Dermis microvascular lymphatic vessel endothelial cell (primary cell): ENCODE measurements around the gene CBFA2T3. TPM values are rescaled to one million over a fixed set of nuclear protein-coding genes. Genes with fewer than 3 reads are reported as not detected.

Experiments used
- total RNA-seq: library from RNA; depleted of rRNA; stranded (reverse); fragments of >200 nt; gene quantifications from 2 replicates; pipeline ENCODE4 v1.2.1, GENCODE V29; 2014

CBFA2T3 gene
- total RNA-seq, 1 donor from 2014 or later = not detected

Other genes with a start within 250 kb of the CBFA2T3 start
- gene PIEZO1, start 192.0 kb downstream of the CBFA2T3 start, total RNA-seq = 238 and 422 TPM in 2 replicates
- gene CDT1, start 173.4 kb downstream of the CBFA2T3 start, total RNA-seq = 4.3 and 5.1 TPM in 2 replicates
- gene APRT, start 165.3 kb downstream of the CBFA2T3 start, total RNA-seq = 105 and 128 TPM in 2 replicates
- gene GALNS, start 120.3 kb downstream of the CBFA2T3 start, total RNA-seq = 7.2 and 15.7 TPM in 2 replicates
- gene TRAPPC2L, start 120.1 kb downstream of the CBFA2T3 start, total RNA-seq = 48.1 and 51.5 TPM in 2 replicates
- not detected in 2 replicates for gene PABPN1L, start 110.5 kb downstream of the CBFA2T3 start, total RNA-seq
- gene ACSF3, start 116.6 kb upstream of the CBFA2T3 start, total RNA-seq = 18.6 and 19.1 TPM in 2 replicates
- gene CDH15, start 194.5 kb upstream of the CBFA2T3 start, total RNA-seq = under 0.01 TPM in 2 replicates
- gene SLC22A31, start 223.3 kb upstream of the CBFA2T3 start, total RNA-seq = under 0.01 TPM in 1 of 2 replicates, not detected in the other
- 8.1 and 11.9 TPM in 2 replicates for gene ZNF778, start 240.5 kb upstream of the CBFA2T3 start, total RNA-seq